ENCODE data around the gene PCCA.

DNA sequence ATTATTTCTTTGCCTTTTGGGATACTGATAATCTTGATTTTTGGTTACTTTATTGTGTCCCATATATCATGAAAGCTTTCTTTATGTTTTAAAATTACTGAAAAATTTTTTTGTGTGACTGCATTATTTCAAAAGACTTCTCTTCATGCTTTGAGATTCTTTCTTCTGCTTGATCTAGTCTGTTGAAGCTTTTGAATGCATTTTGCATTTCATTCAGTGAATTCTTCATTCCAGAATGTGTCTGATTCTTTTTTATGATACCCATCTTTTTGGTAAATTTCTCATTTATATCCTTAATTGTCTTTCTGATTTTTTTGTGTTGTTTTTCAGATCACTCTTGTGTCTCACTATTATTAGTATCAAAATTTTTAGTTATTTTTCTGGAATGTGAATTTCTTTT, 289.6 kb downstream of the PCCA start:
- TF ChIP-seq, protein P1, sequence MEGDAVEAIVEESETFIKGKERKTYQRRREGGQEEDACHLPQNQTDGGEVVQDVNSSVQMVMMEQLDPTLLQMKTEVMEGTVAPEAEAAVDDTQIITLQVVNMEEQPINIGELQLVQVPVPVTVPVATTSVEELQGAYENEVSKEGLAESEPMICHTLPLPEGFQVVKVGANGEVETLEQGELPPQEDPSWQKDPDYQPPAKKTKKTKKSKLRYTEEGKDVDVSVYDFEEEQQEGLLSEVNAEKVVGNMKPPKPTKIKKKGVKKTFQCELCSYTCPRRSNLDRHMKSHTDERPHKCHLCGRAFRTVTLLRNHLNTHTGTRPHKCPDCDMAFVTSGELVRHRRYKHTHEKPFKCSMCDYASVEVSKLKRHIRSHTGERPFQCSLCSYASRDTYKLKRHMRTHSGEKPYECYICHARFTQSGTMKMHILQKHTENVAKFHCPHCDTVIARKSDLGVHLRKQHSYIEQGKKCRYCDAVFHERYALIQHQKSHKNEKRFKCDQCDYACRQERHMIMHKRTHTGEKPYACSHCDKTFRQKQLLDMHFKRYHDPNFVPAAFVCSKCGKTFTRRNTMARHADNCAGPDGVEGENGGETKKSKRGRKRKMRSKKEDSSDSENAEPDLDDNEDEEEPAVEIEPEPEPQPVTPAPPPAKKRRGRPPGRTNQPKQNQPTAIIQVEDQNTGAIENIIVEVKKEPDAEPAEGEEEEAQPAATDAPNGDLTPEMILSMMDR (IDR thresholded peaks at IDR 0.05; ENCODE audit: low read length): no peak
- no peak for TF ChIP-seq EZH2 (IDR thresholded peaks at IDR 0.05; ENCODE audit: borderline replicate concordance, low read length)

Measured in OCI-LY1 (cell line).